HepG2 (cell line): ENCODE data around the gene FAM83G. TPM values are rescaled to one million over a fixed set of nuclear protein-coding genes. Genes with fewer than 3 reads are reported as not detected.

Experiments used
- ATAC-seq: fragments of 200-7000 bp; cut with Tn5 transposase; 3 replicates; pipeline ENCODE4 v1.9.1; 2020; ENCODE audit warnings: mild to moderate bottlenecking, moderate library complexity
- BruUV-seq: library from RNA; stranded (reverse); fragments of 400-500 nt; replicated peaks from 2 replicates; lab custom pipeline; 2021; lab: Mats Ljungman, UMichigan
- CTCF ChIA-PET: fragments of 300-600 bp; formaldehyde crosslinking; extraction: SDS; loops from one replicate; lab custom pipeline; 2021; ENCODE audit warnings: low total read pairs, inconsistent platforms, low intra/inter-chr PET ratio; lab: Yijun Ruan, JAX
- POLR2A ChIA-PET: fragments of 350-600 bp; sonication (Branson Sonifier 250); formaldehyde crosslinking; loops from one replicate; lab custom pipeline; 2020; ENCODE audit warnings: antibody characterized with exemption, inconsistent platforms; lab: Yijun Ruan, JAX
- DNase-seq: peaks from one replicate; pipeline ENCODE4 v3.0.0-alpha.2; 2015; ENCODE audit warnings: low spot score
- FAIRE-seq: peaks from 3 replicates; lab custom pipeline; 2011; peaks lifted over from hg19 to GRCh38; lab: Jason Lieb, UNC
- H2AFZ ChIP-seq: one replicate; pipeline ENCODE4 v1.6.1; 2011; ENCODE audit warnings: low read length, inconsistent platforms
- H3K27ac ChIP-seq: fragments of 300-600 bp; 3 replicates; pipeline ENCODE4 v1.8.0; 2011; ENCODE audit warnings: mixed run types, mild to moderate bottlenecking, mixed read lengths, low read length, inconsistent platforms; ENCODE audit not compliant: insufficient read depth; ENCODE audit errors: extremely low read length
- H3K27me3 ChIP-seq, 2 experiments: fragments of 200-600 bp in 1 of 2; 2 replicates in 1 of 2; 3 replicates in 1 of 2; pipeline versions ENCODE4 v1.6.0 to v1.8.0; 2011; ENCODE audit warnings: low read length in 2 of 2, mild to moderate bottlenecking in 2 of 2, moderate library complexity in 2 of 2, inconsistent platforms in 1 of 2; ENCODE audit not compliant: insufficient read depth in 2 of 2, control insufficient read depth in 1 of 2
- H3K36me3 ChIP-seq, 2 experiments: fragments of 200-600 bp in 1 of 2; replicated peaks in 1 of 2; 2 replicates in 1 of 2; 3 replicates in 1 of 2; pipeline versions ENCODE4 v1.5.1 to v1.8.0; 2011; ENCODE audit warnings: low read length in 2 of 2, inconsistent platforms in 1 of 2; ENCODE audit not compliant: insufficient read depth in 2 of 2, control insufficient read depth in 1 of 2
- H3K4me1 ChIP-seq: 2 replicates; pipeline ENCODE4 v1.5.1; 2012; ENCODE audit warnings: low read length, inconsistent platforms; ENCODE audit not compliant: insufficient read depth
- H3K4me2 ChIP-seq: 2 replicates; pipeline ENCODE4 v1.6.0; 2011; ENCODE audit warnings: low read depth, low read length, inconsistent platforms
- H3K4me3 ChIP-seq, 3 experiments: fragments of 200-600 bp in 1 of 3; sonication (generic), shearing (Covaris generic) in 1 of 3; replicated peaks in 1 of 3; 2 replicates each; pipeline ENCODE4 v1.5.1; 2011 to 2016; ENCODE audit warnings: low read length in 3 of 3, inconsistent platforms in 2 of 3, low read depth in 2 of 3, mild to moderate bottlenecking in 2 of 3, control low read depth in 1 of 3, mixed read lengths in 1 of 3; ENCODE audit not compliant: insufficient read depth in 1 of 3
- H3K79me2 ChIP-seq: one replicate; pipeline ENCODE4 v1.6.1; 2011; ENCODE audit warnings: low read length, inconsistent platforms; ENCODE audit not compliant: insufficient read depth
- H3K9ac ChIP-seq: 2 replicates; pipeline ENCODE4 v1.6.0; 2011; ENCODE audit warnings: mild to moderate bottlenecking, low read depth, low read length, inconsistent platforms; ENCODE audit not compliant: insufficient read depth
- H3K9me3 ChIP-seq: 2 replicates; pipeline ENCODE4 v1.5.1; 2012; ENCODE audit warnings: mild to moderate bottlenecking, low read length
- H4K20me1 ChIP-seq: 2 replicates; pipeline ENCODE4 v1.6.0; 2011; ENCODE audit warnings: inconsistent platforms, mild to moderate bottlenecking, low read length, moderate library complexity; ENCODE audit not compliant: insufficient read depth
- GFI1 ChIP-seq: sonication (generic); formaldehyde crosslinking; IDR thresholded peaks from 2 replicates; pipeline ENCODE4 v1.5.0; 2020; ENCODE audit warnings: missing genetic modification reagents, mild to moderate bottlenecking, borderline replicate concordance
- GRHL1 ChIP-seq: sonication (generic); formaldehyde crosslinking; conservative IDR thresholded peaks from 2 replicates; pipeline ENCODE4 v1.8.0; 2022; ENCODE audit warnings: missing genetic modification reagents
- MYNN ChIP-seq: sonication (generic); formaldehyde crosslinking; IDR thresholded peaks from 2 replicates; pipeline ENCODE4 v1.4.0; 2020; ENCODE audit warnings: mild to moderate bottlenecking, low read depth, missing genetic modification reagents
- NFE2L2 ChIP-seq: fragments of 150-350 bp; IDR thresholded peaks from 2 replicates; pipeline ENCODE4 v1.6.1; 2014; ENCODE audit warnings: low read length
- SMYD3 ChIP-seq: sonication (generic); formaldehyde crosslinking; IDR thresholded peaks from 2 replicates; pipeline ENCODE4 v1.8.1; 2023; ENCODE audit warnings: mild to moderate bottlenecking, missing genetic modification reagents
- ZNF589 ChIP-seq: sonication (generic); formaldehyde crosslinking; conservative IDR thresholded peaks from 2 replicates; pipeline ENCODE4 v1.8.0; 2022; ENCODE audit warnings: mild to moderate bottlenecking, moderate library complexity, missing genetic modification reagents
- ZNF619 ChIP-seq: sonication (generic); formaldehyde crosslinking; IDR thresholded peaks from 2 replicates; pipeline ENCODE4 v1.4.0; 2020; ENCODE audit warnings: mild to moderate bottlenecking, missing genetic modification reagents
- ZNF644 ChIP-seq: IDR thresholded peaks from 2 replicates; pipeline ENCODE4 v1.6.1; 2016; ENCODE audit warnings: low read depth
- WGBS: methylation state at CpG from one replicate; pipeline ENCODE4 v1.1.6; 2017; ENCODE audit warnings: low lambda C conversion rate; 5-methylcytosine and 5-hydroxymethylcytosine counted together
- in situ Hi-C: cut with HindIII; loops from 2 replicates; pipeline ENCODE4 v1.10.0; 2017; ENCODE audit warnings: low pct_unique_long_range_greater_than_20kb; ENCODE audit not compliant: extremely low pct_ligation_motif_present
- intact Hi-C: fragments of 100-400 bp; cut with micrococcal nuclease; formaldehyde crosslinking; loops from one replicate; pipeline ENCODE4 v1.10.0; 2022; ENCODE audit not compliant: unreplicated experiment
- polyA plus RNA-seq, 8 experiments: library from polyadenylated mRNA; depleted of rRNA in 3 of 8; stranded (reverse) in 7 of 8; unstranded in 1 of 8; fragments of >200 nt; fragmentation: Illumina TruSeq in 4 of 8; extraction: Trizol in 4 of 8; gene quantifications; 2 replicates each; pipeline versions ENCODE4 v1.2.1 to v1.2.3, GENCODE V29; 2011 to 2016; ENCODE audit warnings: low read depth in 4 of 8, missing spikeins in 1 of 8, mixed read lengths in 1 of 8; ENCODE audit not compliant: insufficient read depth in 1 of 8
- total RNA-seq, 5 experiments: library from RNA; depleted of rRNA; stranded (reverse); fragments of >200 nt; fragmentation: Illumina TruSeq; extraction: Trizol; gene quantifications; 2 replicates each; pipeline ENCODE4 v1.2.3, GENCODE V29; 2016; ENCODE audit warnings: low read depth in 1 of 5

The FAM83G gene
- total and polyA plus RNA-seq, 2 of the 13 experiments (the other 11 are each of a cell fraction or from before 2014, with no cell fraction given): 13.7 to 18.6 TPM

GRCh38 chr17:19020016-19020415 is 15.5 kb upstream of the FAM83G start:
- FAIRE-seq (no peak), ATAC-seq (no peak), DNase-seq (no peak)
- POLR2A ChIA-PET: interaction anchor here (1.0 to 1.9 kb wide), 3 partner anchors 9 to 16 kb away, joined by 3 to 11 read pairs (median 5); partner anchors contain the start of gene FAM83G
- no TSS peak for BruUV-seq
- H3K4me2 ChIP-seq: no peak overlapping the region
- no peak overlapping the region for H2AFZ ChIP-seq
- H3K9ac ChIP-seq: no peak overlapping the region
- no peak overlapping the region for H3K27ac ChIP-seq
- H3K9me3 ChIP-seq: no peaks in the 10 kb centered on the region
- H3K27me3 ChIP-seq: peaks cover 4 to 32% of the 10 kb centered on the region in 2 experiments; a peak in 3 of 5 replicates
- peaks cover 59% of the 10 kb centered on the region for H3K4me1 ChIP-seq
- WGBS: 63% methylated on average over 3 of the region's 3 CpGs
- H3K4me3 ChIP-seq: no peak overlapping the region
- H3K36me3 ChIP-seq: no peaks in the 10 kb centered on the region
- TF ChIP-seq ZNF589 (CRISPR knock-in tag) (no peak), GRHL1 (no peak), GFI1 (no peak), ZNF644 (no peak), NFE2L2 (no peak), SMYD3 (CRISPR knock-in tag) (no peak), MYNN (CRISPR knock-in tag) (no peak), ZNF619 (CRISPR knock-in tag) (no peak)
- CTCF ChIA-PET: no interaction called here
- no peaks in the 10 kb centered on the region for H4K20me1 ChIP-seq
- no peaks in the 10 kb centered on the region for H3K79me2 ChIP-seq
- in situ Hi-C loops: no loop called here
- intact Hi-C loops: no loop called here
